ENCODE data around the gene ATRX.
"Not testable (repeated sequence)": the region's sequence is repeated elsewhere in the genome, so short reads cannot be mapped to it uniquely, and the experiment has no call there.

Gene ATRX

GRCh38 chrX:77528034-77528433, 258.0 kb downstream of the ATRX start:
- peaks cover 5% of the 10 kb centered on the region for H3K36me3 ChIP-seq (ENCODE audit: insufficient read depth, insufficient read length, low read length)
- no peak for TF ChIP-seq SUZ12 (IDR thresholded peaks at IDR 0.05; ENCODE audit: extremely low read depth, insufficient read depth, insufficient read length)
- TF ChIP-seq YY1 (IDR thresholded peaks at IDR 0.05; ENCODE audit: insufficient read depth, insufficient read length) = no peak
- TF ChIP-seq ZNF274 (IDR thresholded peaks at IDR 0.05; ENCODE audit: low read depth, low read length) = no peak
- peaks cover 2% of the 10 kb centered on the region for H3K4me1 ChIP-seq (ENCODE audit: insufficient read depth, insufficient read length)
- H3K9ac ChIP-seq (ENCODE audit: insufficient read length, low read depth) = no peak overlapping the region
- H3K4me3 ChIP-seq (ENCODE audit: insufficient read length, low read depth) = no peak overlapping the region
- no peak for DNase-seq (ENCODE audit: low read depth, low spot score)
- peaks cover 5% of the 10 kb centered on the region; the same call in 1 of the 2 replicates for H3K9me3 ChIP-seq (ENCODE audit: insufficient read depth, low read length)
- H3K27me3 ChIP-seq (ENCODE audit: insufficient read depth, insufficient read length) = no peaks in the 10 kb centered on the region

GRCh38 chrX:77527233-77528001, 258.6 kb downstream of the ATRX start:
- no peak overlapping the region for H3K9ac ChIP-seq (ENCODE audit: insufficient read length, low read depth)
- H3K4me1 ChIP-seq (ENCODE audit: insufficient read depth, insufficient read length) = peaks cover 2% of the 10 kb centered on the region
- H3K27me3 ChIP-seq (ENCODE audit: insufficient read depth, insufficient read length) = no peaks in the 10 kb centered on the region
- H3K4me3 ChIP-seq (ENCODE audit: insufficient read length, low read depth) = no peak overlapping the region
- H3K36me3 ChIP-seq (ENCODE audit: insufficient read depth, insufficient read length, low read length) = peaks cover 5% of the 10 kb centered on the region
- peaks cover 5% of the 10 kb centered on the region; the same call in 1 of the 2 replicates for H3K9me3 ChIP-seq (ENCODE audit: insufficient read depth, low read length)
- TF ChIP-seq ZNF274 (IDR thresholded peaks at IDR 0.05; ENCODE audit: low read depth, low read length) (no peak), SUZ12 (IDR thresholded peaks at IDR 0.05; ENCODE audit: extremely low read depth, insufficient read depth, insufficient read length) (no peak), YY1 (IDR thresholded peaks at IDR 0.05; ENCODE audit: insufficient read depth, insufficient read length) (no peak)
- DNase-seq (ENCODE audit: low read depth, low spot score) = no peak

GRCh38 chrX:77519765-77520164, 266.3 kb downstream of the ATRX start:
- H3K27me3 ChIP-seq (ENCODE audit: insufficient read depth, insufficient read length) = no peaks in the 10 kb centered on the region
- H3K4me1 ChIP-seq (ENCODE audit: insufficient read depth, insufficient read length) = no peaks in the 10 kb centered on the region
- H3K4me3 ChIP-seq (ENCODE audit: insufficient read length, low read depth) = no peak overlapping the region
- H3K36me3 ChIP-seq (ENCODE audit: insufficient read depth, insufficient read length, low read length) = peaks cover 13% of the 10 kb centered on the region
- TF ChIP-seq SUZ12 (IDR thresholded peaks at IDR 0.05; ENCODE audit: extremely low read depth, insufficient read depth, insufficient read length) (no peak), ZNF274 (IDR thresholded peaks at IDR 0.05; ENCODE audit: low read depth, low read length) (no peak), YY1 (IDR thresholded peaks at IDR 0.05; ENCODE audit: insufficient read depth, insufficient read length) (no peak)
- no peaks in the 10 kb centered on the region for H3K9me3 ChIP-seq (ENCODE audit: insufficient read depth, low read length)
- no peak overlapping the region for H3K9ac ChIP-seq (ENCODE audit: insufficient read length, low read depth)
- DNase-seq (ENCODE audit: low read depth, low spot score) = no peak

- H3K4me3 ChIP-seq (ENCODE audit: insufficient read length, low read depth) = no peak overlapping the region
- H3K9me3 ChIP-seq (ENCODE audit: insufficient read depth, low read length) = no peaks in the 10 kb centered on the region
- TF ChIP-seq SUZ12 (IDR thresholded peaks at IDR 0.05; ENCODE audit: extremely low read depth, insufficient read depth, insufficient read length) (no peak), YY1 (IDR thresholded peaks at IDR 0.05; ENCODE audit: insufficient read depth, insufficient read length) (no peak), ZNF274 (IDR thresholded peaks at IDR 0.05; ENCODE audit: low read depth, low read length) (no peak)
- no peaks in the 10 kb centered on the region for H3K27me3 ChIP-seq (ENCODE audit: insufficient read depth, insufficient read length)
- no peaks in the 10 kb centered on the region for H3K4me1 ChIP-seq (ENCODE audit: insufficient read depth, insufficient read length)
- H3K9ac ChIP-seq (ENCODE audit: insufficient read length, low read depth) = no peak overlapping the region
- H3K36me3 ChIP-seq (ENCODE audit: insufficient read depth, insufficient read length, low read length) = peaks cover 17% of the 10 kb centered on the region
- no peak for DNase-seq (ENCODE audit: low read depth, low spot score)
These were observed 271.8 kb downstream of the ATRX start for GRCh38 chrX:77514177-77514576.

GRCh38 chrX:77510007-77510406, 276.0 kb downstream of the ATRX start:
- no peak for DNase-seq (ENCODE audit: low read depth, low spot score)
- Histone ChIP-seq H3K4me1 (ENCODE audit: insufficient read depth, insufficient read length) (no peaks in the 10 kb centered on the region), H3K4me3 (ENCODE audit: insufficient read length, low read depth) (no peak overlapping the region), H3K36me3 (ENCODE audit: insufficient read depth, insufficient read length, low read length) (peaks cover 27% of the 10 kb centered on the region), H3K9me3 (ENCODE audit: insufficient read depth, low read length) (no peaks in the 10 kb centered on the region), H3K9ac (ENCODE audit: insufficient read length, low read depth) (no peak overlapping the region), H3K27me3 (ENCODE audit: insufficient read depth, insufficient read length) (no peaks in the 10 kb centered on the region)
- no peak for TF ChIP-seq ZNF274 (IDR thresholded peaks at IDR 0.05; ENCODE audit: low read depth, low read length)

- H3K4me1 ChIP-seq (ENCODE audit: insufficient read depth, insufficient read length) = no peaks in the 10 kb centered on the region
- H3K36me3 ChIP-seq (ENCODE audit: insufficient read depth, insufficient read length, low read length) = peaks cover 16% of the 10 kb centered on the region
- H3K9ac ChIP-seq (ENCODE audit: insufficient read length, low read depth) = no peak overlapping the region
- peaks cover 4% of the 10 kb centered on the region for H3K27me3 ChIP-seq (ENCODE audit: insufficient read depth, insufficient read length)
- no peaks in the 10 kb centered on the region for H3K9me3 ChIP-seq (ENCODE audit: insufficient read depth, low read length)
- no peak for DNase-seq (ENCODE audit: low read depth, low spot score)
- TF ChIP-seq ZNF274 (IDR thresholded peaks at IDR 0.05; ENCODE audit: low read depth, low read length) (no peak), YY1 (IDR thresholded peaks at IDR 0.05; ENCODE audit: insufficient read depth, insufficient read length) (no peak), SUZ12 (IDR thresholded peaks at IDR 0.05; ENCODE audit: extremely low read depth, insufficient read depth, insufficient read length) (no peak)
- no peak overlapping the region for H3K4me3 ChIP-seq (ENCODE audit: insufficient read length, low read depth)
These were observed 280.8 kb downstream of the ATRX start for GRCh38 chrX:77505227-77505626.

- peaks cover 4% of the 10 kb centered on the region for H3K27me3 ChIP-seq (ENCODE audit: insufficient read depth, insufficient read length)
- H3K4me3 ChIP-seq (ENCODE audit: insufficient read length, low read depth) = no peak overlapping the region
These were observed 283.0 kb downstream of the ATRX start for GRCh38 chrX:77502951-77503525.

GRCh38 chrX:77500164-77500563, 285.9 kb downstream of the ATRX start:
- H3K36me3 ChIP-seq (ENCODE audit: insufficient read depth, insufficient read length, low read length); H3K9ac ChIP-seq (ENCODE audit: insufficient read length, low read depth); H3K4me1 ChIP-seq (ENCODE audit: insufficient read depth, insufficient read length); H3K9me3 ChIP-seq (ENCODE audit: insufficient read depth, low read length); H3K4me3 ChIP-seq (ENCODE audit: insufficient read length, low read depth); DNase-seq (ENCODE audit: low read depth, low spot score); H3K27me3 ChIP-seq (ENCODE audit: insufficient read depth, insufficient read length): not testable (repeated sequence)

More at GRCh38 chrX:77502951-77503525, 283.0 kb downstream of the ATRX start:
- Histone ChIP-seq H3K36me3 (ENCODE audit: insufficient read depth, insufficient read length, low read length) (peaks cover 5% of the 10 kb centered on the region), H3K9ac (ENCODE audit: insufficient read length, low read depth) (no peak overlapping the region), H3K4me1 (ENCODE audit: insufficient read depth, insufficient read length) (no peaks in the 10 kb centered on the region), H3K9me3 (ENCODE audit: insufficient read depth, low read length) (no peaks in the 10 kb centered on the region)
- no peak for DNase-seq (ENCODE audit: low read depth, low spot score)
- TF ChIP-seq ZNF274 (IDR thresholded peaks at IDR 0.05; ENCODE audit: low read depth, low read length) (no peak), YY1 (IDR thresholded peaks at IDR 0.05; ENCODE audit: insufficient read depth, insufficient read length) (no peak), SUZ12 (IDR thresholded peaks at IDR 0.05; ENCODE audit: extremely low read depth, insufficient read depth, insufficient read length) (no peak)

Measured in NT2/D1 (cell line).